ENCODE data around the gene THAP7. TPM values are rescaled to one million over a fixed set of nuclear protein-coding genes. Genes with fewer than 3 reads are reported as not detected.

Gene THAP7
- total and polyA plus RNA-seq, 9 donors: 7.8 to 54.9 (median 39.3) TPM

GRCh38 chr22:20957102-20957682 lies 44.7 kb downstream of the THAP7 start:
- no peaks in the 10 kb centered on the region for H3K36me3 ChIP-seq
- peak in 1 of 5 donors; percentile 60 for DNase-seq

DNA sequence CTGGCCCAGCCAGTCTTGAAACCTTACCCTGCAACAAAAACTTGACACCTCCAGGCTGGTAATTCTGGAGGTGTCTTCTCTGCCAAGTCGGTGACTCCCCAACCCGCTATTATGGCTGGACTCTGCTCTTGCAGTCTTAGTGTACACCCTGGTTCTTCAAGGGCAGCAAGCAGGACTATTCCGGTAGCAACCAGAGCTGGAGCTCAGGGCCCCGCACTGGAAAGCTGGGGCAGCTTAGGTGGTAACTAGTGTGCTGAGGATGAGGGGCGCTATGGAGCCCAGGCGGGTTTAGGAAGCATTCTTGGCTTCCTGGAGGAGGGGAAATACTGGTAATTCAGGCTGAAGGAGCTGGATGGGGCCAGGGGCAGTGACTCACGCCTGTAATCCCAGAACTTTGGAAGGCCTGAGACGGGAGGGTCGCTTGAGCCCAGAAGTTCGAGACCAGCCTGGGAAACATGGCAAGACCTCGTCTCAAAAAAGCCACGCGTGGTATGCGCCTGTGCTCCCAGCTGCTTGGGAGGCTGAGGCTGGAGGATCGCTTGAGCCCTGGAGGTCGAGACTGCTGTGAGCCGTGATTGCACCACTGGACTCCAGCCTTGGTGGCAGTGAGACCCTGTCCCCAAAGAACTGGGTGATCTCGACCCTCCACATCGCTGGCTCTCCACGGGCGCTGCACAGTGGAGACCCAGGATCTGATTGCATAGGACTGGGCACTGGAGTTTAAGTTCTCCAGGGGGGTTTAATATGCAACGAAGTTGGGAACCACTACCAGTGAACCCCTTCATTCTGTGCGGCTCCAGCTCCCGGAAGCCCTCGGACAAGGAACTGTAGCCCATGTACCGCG lies 45.4 kb downstream of the THAP7 start:
- intact Hi-C loops (cut with DNase I): no loop called here

More at GRCh38 chr22:20957102-20957682, 44.7 kb downstream of the THAP7 start:
- H3K27me3 ChIP-seq: no peaks in the 10 kb centered on the region
- peaks cover 8% of the 10 kb centered on the region for H3K4me1 ChIP-seq (ENCODE audit: insufficient read depth)
- H3K27ac ChIP-seq: no peak overlapping the region
- intact Hi-C loops (cut with DNase I): no loop called here
- H3K9me3 ChIP-seq: no peaks in the 10 kb centered on the region
- TF ChIP-seq CTCF (IDR thresholded peaks at IDR 0.05) (no peak), EP300 (IDR thresholded peaks at IDR 0.05) (no peak), POLR2A (IDR thresholded peaks at IDR 0.05) (no peak)
- 0 to 1% (median 1%) methylated on average over 11 to 59 of the region's 59 CpGs for WGBS, 3 donors
- H3K4me3 ChIP-seq: peak overlapping the region; percentile 51

GRCh38 chr22:20955548-20955947 lies 46.4 kb downstream of the THAP7 start:
- H3K9me3 ChIP-seq: no peaks in the 10 kb centered on the region
- H3K27me3 ChIP-seq: no peaks in the 10 kb centered on the region
- no peak overlapping the region for H3K27ac ChIP-seq
- intact Hi-C loops (cut with DNase I): no loop called here
- H3K36me3 ChIP-seq: no peaks in the 10 kb centered on the region
- 77 to 86% (median 85%) methylated on average over 7 of the region's 7 CpGs for WGBS, 3 donors
- peaks cover 8% of the 10 kb centered on the region for H3K4me1 ChIP-seq (ENCODE audit: insufficient read depth)
- no peak for DNase-seq
- no peak for TF ChIP-seq POLR2A (IDR thresholded peaks at IDR 0.05)
- TF ChIP-seq CTCF (IDR thresholded peaks at IDR 0.05): no peak
- TF ChIP-seq EP300 (IDR thresholded peaks at IDR 0.05): no peak
- H3K4me3 ChIP-seq: no peak overlapping the region

More for the DNA sequence above, 45.4 kb downstream of the THAP7 start:
- Histone ChIP-seq H3K4me1 (ENCODE audit: insufficient read depth) (peaks cover 8% of the 10 kb centered on the region), H3K27me3 (no peaks in the 10 kb centered on the region), H3K36me3 (no peaks in the 10 kb centered on the region), H3K27ac (no peak overlapping the region), H3K4me3 (peak overlapping the region; percentile 51), H3K9me3 (no peaks in the 10 kb centered on the region)
- DNase-seq: no peak
- WGBS, 3 donors: 38 to 48% (median 41%) methylated on average over 25 to 27 of the region's 27 CpGs
- TF ChIP-seq CTCF (IDR thresholded peaks at IDR 0.05) (no peak), POLR2A (IDR thresholded peaks at IDR 0.05) (no peak), EP300 (IDR thresholded peaks at IDR 0.05) (no peak)

DNA sequence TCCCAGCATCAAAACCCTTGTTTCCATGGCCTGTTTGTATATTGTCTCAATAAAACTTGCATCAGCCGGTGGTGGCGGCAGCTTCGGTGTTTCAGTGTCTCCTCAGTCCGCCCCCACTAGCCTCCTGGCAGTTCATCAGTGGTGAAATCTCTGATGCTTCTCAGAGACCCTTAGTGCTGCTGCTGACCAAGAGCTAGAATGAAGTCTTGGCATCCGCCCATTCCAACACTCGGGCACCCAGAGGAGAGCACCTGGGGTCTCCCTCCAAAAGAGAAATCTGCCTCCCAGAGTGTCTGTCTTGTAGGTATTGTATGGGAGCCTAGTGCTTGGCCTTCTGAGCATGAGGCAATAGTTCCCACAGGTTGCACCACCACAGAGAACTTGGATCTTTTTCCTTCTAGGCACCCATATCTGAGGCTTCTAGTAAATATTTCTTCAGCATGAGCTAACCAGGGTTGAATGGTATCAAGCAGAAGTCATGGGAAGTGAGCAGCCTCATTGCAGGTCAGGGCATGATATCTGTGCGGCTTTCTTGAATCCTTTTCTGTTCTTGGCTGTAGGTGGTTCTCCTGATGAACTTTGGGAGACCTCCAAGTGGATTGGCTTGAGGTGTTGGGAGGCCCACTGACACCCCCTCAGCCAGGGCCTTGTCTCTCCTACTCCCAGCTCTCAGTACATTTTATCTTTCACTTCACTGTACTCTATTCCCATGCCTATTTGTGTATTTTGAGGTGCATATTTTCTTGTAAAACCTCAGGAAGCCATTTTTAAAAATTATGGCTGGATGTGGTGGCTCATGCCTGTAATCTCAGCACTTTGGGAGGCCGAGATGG lies 48.0 kb downstream of the THAP7 start:
- intact Hi-C loops (cut with DNase I): no loop called here
- no peak for DNase-seq
- WGBS, 3 donors: 84 to 86% (median 86%) methylated on average over 8 of the region's 8 CpGs
- H3K27ac ChIP-seq: no peak overlapping the region
- H3K9me3 ChIP-seq: no peaks in the 10 kb centered on the region
- H3K36me3 ChIP-seq: no peaks in the 10 kb centered on the region
- peaks cover 8% of the 10 kb centered on the region for H3K4me1 ChIP-seq (ENCODE audit: insufficient read depth)
- H3K4me3 ChIP-seq: no peak overlapping the region
- TF ChIP-seq CTCF (IDR thresholded peaks at IDR 0.05): no peak
- no peak for TF ChIP-seq EP300 (IDR thresholded peaks at IDR 0.05)
- no peak for TF ChIP-seq POLR2A (IDR thresholded peaks at IDR 0.05)
- H3K27me3 ChIP-seq: no peaks in the 10 kb centered on the region
